ENCODE results near the gene DNAJC30.

DNAJC30 gene

GRCh38 chr7:73708961-73709549, 25.8 kb upstream of the DNAJC30 start:
- no peak for DNase-seq (ENCODE audit: low read depth in 2 of 2)

GRCh38 chr7:73707045-73707631, 23.9 kb upstream of the DNAJC30 start:
- DNase-seq (ENCODE audit: low read depth in 2 of 2) = no peak

- DNase-seq (ENCODE audit: low read depth in 2 of 2) = no peak
These were observed 23.1 kb upstream of the DNAJC30 start for GRCh38 chr7:73706126-73707044.

GRCh38 chr7:73705551-73705920, 22.3 kb upstream of the DNAJC30 start:
- no peak for DNase-seq (ENCODE audit: low read depth in 2 of 2)

GRCh38 chr7:73704640-73705550, 21.6 kb upstream of the DNAJC30 start:
- no peak for DNase-seq (ENCODE audit: low read depth in 2 of 2)

GRCh38 chr7:73703757-73704639, 20.7 kb upstream of the DNAJC30 start:
- no peak for DNase-seq (ENCODE audit: low read depth in 2 of 2)

- no peak for DNase-seq (ENCODE audit: low read depth in 2 of 2)
These were observed 20.0 kb upstream of the DNAJC30 start for GRCh38 chr7:73703225-73703624.

- DNase-seq (ENCODE audit: low read depth in 2 of 2) = no peak
These were observed 19.4 kb upstream of the DNAJC30 start for GRCh38 chr7:73702665-73703064.

GRCh38 chr7:73702226-73702625, 19.0 kb upstream of the DNAJC30 start:
- DNase-seq (ENCODE audit: low read depth in 2 of 2) = no peak

- DNase-seq (ENCODE audit: low read depth in 2 of 2) = no peak
These were observed 18.2 kb upstream of the DNAJC30 start for GRCh38 chr7:73701357-73701995.

GRCh38 chr7:73700581-73701134, 17.4 kb upstream of the DNAJC30 start:
- no peak for DNase-seq (ENCODE audit: low read depth in 2 of 2)

- no peak for DNase-seq (ENCODE audit: low read depth in 2 of 2)
These were observed 16.8 kb upstream of the DNAJC30 start for GRCh38 chr7:73700069-73700423.

- DNase-seq (ENCODE audit: low read depth in 2 of 2) = no peak
These were observed 16.3 kb upstream of the DNAJC30 start for GRCh38 chr7:73699370-73700068.

GRCh38 chr7:73698410-73698809, 15.2 kb upstream of the DNAJC30 start:
- DNase-seq (ENCODE audit: low read depth in 2 of 2) = no peak

GRCh38 chr7:73696372-73696771, 13.1 kb upstream of the DNAJC30 start:
- DNase-seq (ENCODE audit: low read depth in 2 of 2) = no peak

- DNase-seq (ENCODE audit: low read depth in 2 of 2) = no peak
These were observed 7.4 kb upstream of the DNAJC30 start for GRCh38 chr7:73690646-73691045.

GRCh38 chr7:73688288-73688687, 5.0 kb upstream of the DNAJC30 start:
- no peak for DNase-seq (ENCODE audit: low read depth in 2 of 2)

GRCh38 chr7:73685311-73685710, 2.1 kb upstream of the DNAJC30 start:
- no peak for DNase-seq (ENCODE audit: low read depth in 2 of 2)

All from stimulated activated CD8-positive, alpha-beta memory T cell treated with anti-CD3 and anti-CD28 coated beads, Interleukin-2, amount 100 ng/mL, for 1 hour (primary cell).